OCI-LY7 (cell line): Measurements from ENCODE around the gene SLC38A3. TPM values are rescaled to one million over a fixed set of nuclear protein-coding genes. Genes with fewer than 3 reads are reported as not detected.

Experiments
- BruUV-seq: library from RNA; stranded (reverse); fragments of 400-500 nt; replicated peaks from 2 replicates; lab custom pipeline; 2021; lab: Mats Ljungman, UMichigan
- CTCF ChIA-PET: fragments of 300-600 bp; sonication (Branson Sonifier 250); formaldehyde crosslinking; loops from one replicate; lab custom pipeline; 2022; ENCODE audit warnings: antibody characterized with exemption; ENCODE audit not compliant: unreplicated experiment; lab: Charles Lee
- POLR2A ChIA-PET: fragments of 300-600 bp; sonication (Branson Sonifier 250); formaldehyde crosslinking; loops from one replicate; lab custom pipeline; 2022; ENCODE audit warnings: antibody characterized with exemption; lab: Charles Lee
- DNase-seq: peaks from one replicate; pipeline ENCODE4 v3.0.0-alpha.2; 2015; ENCODE audit warnings: low spot score
- H2AFZ ChIP-seq: fragments of 200-600 bp; sonication (generic), shearing (Covaris generic); 2 replicates; pipeline ENCODE4 v1.6.1; 2014; ENCODE audit warnings: mild to moderate bottlenecking, antibody characterized with exemption, low read length, moderate library complexity
- H3K27ac ChIP-seq: fragments of 200-600 bp; sonication (generic); 2 replicates; pipeline ENCODE4 v1.5.1; 2014; ENCODE audit warnings: mixed run types, low read depth, mild to moderate bottlenecking, moderate library complexity, low read length, inconsistent platforms; ENCODE audit not compliant: poor library complexity, severe bottlenecking
- H3K36me3 ChIP-seq: fragments of 200-600 bp; sonication (generic); 2 replicates; pipeline ENCODE4 v1.6.1; 2014; ENCODE audit warnings: mild to moderate bottlenecking, antibody characterized with exemption, low read length, moderate library complexity, mixed read lengths; ENCODE audit not compliant: insufficient read depth
- H3K4me1 ChIP-seq: fragments of 200-600 bp; sonication (generic); 2 replicates; pipeline ENCODE4 v1.5.1; 2014; ENCODE audit warnings: mild to moderate bottlenecking, low read length; ENCODE audit not compliant: insufficient read depth, poor library complexity, severe bottlenecking
- H3K4me2 ChIP-seq: fragments of 200-600 bp; sonication (generic); 2 replicates; pipeline ENCODE4 v1.6.1; 2014; ENCODE audit warnings: mild to moderate bottlenecking, low read length
- H3K4me3 ChIP-seq: fragments of 200-600 bp; sonication (generic); 2 replicates; pipeline ENCODE4 v1.5.1; 2014; ENCODE audit warnings: mild to moderate bottlenecking, low read depth, low read length; ENCODE audit not compliant: poor library complexity, severe bottlenecking
- H3K79me2 ChIP-seq: fragments of 200-600 bp; sonication (generic); 2 replicates; pipeline ENCODE4 v1.6.1; 2016; ENCODE audit warnings: low read depth, mild to moderate bottlenecking, low read length, moderate library complexity, mixed read lengths; ENCODE audit not compliant: insufficient read depth
- H3K9me2 ChIP-seq: fragments of 200-600 bp; sonication (generic); 2 replicates; pipeline ENCODE4 v1.6.1; 2016; ENCODE audit warnings: mild to moderate bottlenecking, low read length, mixed read lengths; ENCODE audit not compliant: insufficient read depth
- H3K9me3 ChIP-seq: fragments of 200-600 bp; sonication (generic); 2 replicates; pipeline ENCODE4 v1.6.1; 2014; ENCODE audit warnings: mild to moderate bottlenecking, mixed run types, low read length, mixed read lengths
- H4K20me1 ChIP-seq: fragments of 200-600 bp; sonication (generic); 2 replicates; pipeline ENCODE4 v1.6.1; 2014; ENCODE audit warnings: mild to moderate bottlenecking, antibody characterized with exemption, low read length, moderate library complexity, mixed read lengths; ENCODE audit not compliant: insufficient read depth
- EZH2phosphoT487 ChIP-seq: fragments of 200-600 bp; sonication (generic); IDR thresholded peaks from 2 replicates; pipeline ENCODE4 v1.6.1; 2018; ENCODE audit warnings: low read depth, borderline replicate concordance, mild to moderate bottlenecking, mixed run types, antibody characterized with exemption, low read length, moderate library complexity, mixed read lengths
- intact Hi-C: fragments of 100-400 bp; cut with micrococcal nuclease; formaldehyde crosslinking; loops from one replicate; pipeline ENCODE4 v1.10.0; 2022; ENCODE audit not compliant: unreplicated experiment
- total RNA-seq, 2 experiments: library from RNA; depleted of rRNA in 1 of 2; stranded (reverse); fragments of >200 nt in 1 of 2; shearing (Covaris generic) in 1 of 2; gene quantifications; 2 replicates each; pipeline ENCODE4 v1.2.3, GENCODE V29; 2014 to 2022
- TF ChIP-seq, protein P1 (sequence below): fragments of 200-600 bp; sonication (generic); conservative IDR thresholded peaks from 2 replicates; pipeline ENCODE4 v1.5.1; 2014; ENCODE audit warnings: mild to moderate bottlenecking, antibody characterized with exemption, low read length, moderate library complexity, mixed read lengths

SLC38A3 gene
- total RNA-seq, 2 experiments from 2014 or later, result not detected

DNA sequence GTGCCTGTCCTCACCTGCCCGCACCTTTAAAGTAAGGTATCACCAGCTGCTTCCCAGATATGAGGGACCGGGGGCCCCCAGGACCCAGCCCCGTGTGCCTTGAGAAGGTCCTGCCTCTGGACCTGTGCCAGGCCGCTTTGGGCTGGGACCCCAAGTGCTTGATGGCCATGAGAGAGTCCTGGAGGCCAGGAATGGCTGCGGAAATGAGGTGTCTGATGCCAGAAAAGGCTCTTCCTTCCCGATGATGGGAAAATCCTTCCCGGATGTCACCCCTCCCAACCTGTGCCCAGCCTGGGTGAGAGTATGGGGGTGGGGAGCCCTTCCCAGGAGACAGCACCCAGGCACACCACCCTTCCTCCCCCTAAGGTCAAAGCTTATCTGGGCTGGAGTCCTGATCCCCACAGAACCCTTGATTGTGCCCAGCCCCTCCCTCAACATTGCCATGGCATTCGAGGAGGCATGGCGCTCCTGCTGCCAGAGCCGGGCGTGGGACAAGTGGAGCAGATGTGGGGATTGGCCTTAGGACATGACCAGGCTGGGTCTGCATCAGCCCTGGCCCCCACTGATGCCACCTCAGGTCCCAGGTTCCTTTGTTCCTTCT lies 35.7 kb upstream of the SLC38A3 start:
- H3K27ac ChIP-seq, result no peak overlapping the region
- no peak overlapping the region for H3K4me3 ChIP-seq
- no TSS peak for BruUV-seq
- no peaks in the 10 kb centered on the region for H3K4me1 ChIP-seq
- no peaks in the 10 kb centered on the region for H3K36me3 ChIP-seq
- POLR2A ChIA-PET, result no interaction called here
- TF ChIP-seq, protein P1, sequence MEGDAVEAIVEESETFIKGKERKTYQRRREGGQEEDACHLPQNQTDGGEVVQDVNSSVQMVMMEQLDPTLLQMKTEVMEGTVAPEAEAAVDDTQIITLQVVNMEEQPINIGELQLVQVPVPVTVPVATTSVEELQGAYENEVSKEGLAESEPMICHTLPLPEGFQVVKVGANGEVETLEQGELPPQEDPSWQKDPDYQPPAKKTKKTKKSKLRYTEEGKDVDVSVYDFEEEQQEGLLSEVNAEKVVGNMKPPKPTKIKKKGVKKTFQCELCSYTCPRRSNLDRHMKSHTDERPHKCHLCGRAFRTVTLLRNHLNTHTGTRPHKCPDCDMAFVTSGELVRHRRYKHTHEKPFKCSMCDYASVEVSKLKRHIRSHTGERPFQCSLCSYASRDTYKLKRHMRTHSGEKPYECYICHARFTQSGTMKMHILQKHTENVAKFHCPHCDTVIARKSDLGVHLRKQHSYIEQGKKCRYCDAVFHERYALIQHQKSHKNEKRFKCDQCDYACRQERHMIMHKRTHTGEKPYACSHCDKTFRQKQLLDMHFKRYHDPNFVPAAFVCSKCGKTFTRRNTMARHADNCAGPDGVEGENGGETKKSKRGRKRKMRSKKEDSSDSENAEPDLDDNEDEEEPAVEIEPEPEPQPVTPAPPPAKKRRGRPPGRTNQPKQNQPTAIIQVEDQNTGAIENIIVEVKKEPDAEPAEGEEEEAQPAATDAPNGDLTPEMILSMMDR, result no peak
- TF ChIP-seq EZH2phosphoT487, result no peak
- no peaks in the 10 kb centered on the region for H4K20me1 ChIP-seq
- H2AFZ ChIP-seq, result no peak overlapping the region
- DNase-seq, result no peak
- H3K4me2 ChIP-seq, result no peak overlapping the region
- intact Hi-C loops, result no loop called here
- no peaks in the 10 kb centered on the region for H3K9me2 ChIP-seq
- H3K79me2 ChIP-seq, result no peaks in the 10 kb centered on the region
- H3K9me3 ChIP-seq, result no peaks in the 10 kb centered on the region
- CTCF ChIA-PET, result interaction anchor here (0.6 kb wide), 1 partner anchor 19 kb away, joined by 3 read pairs; no protein-coding TSS in a partner anchor

- Histone ChIP-seq H3K79me2 (no peaks in the 10 kb centered on the region), H4K20me1 (no peaks in the 10 kb centered on the region), H3K9me2 (no peaks in the 10 kb centered on the region), H2AFZ (no peak overlapping the region), H3K4me1 (no peaks in the 10 kb centered on the region), H3K27ac (no peak overlapping the region), H3K4me3 (no peak overlapping the region), H3K36me3 (no peaks in the 10 kb centered on the region), H3K9me3 (no peaks in the 10 kb centered on the region), H3K4me2 (no peak overlapping the region)
- intact Hi-C loops, result no loop called here
- no peak for TF ChIP-seq EZH2phosphoT487
- TF ChIP-seq, protein P1, result no peak
- ChIA-PET POLR2A (no interaction called here), CTCF (no interaction called here)
- DNase-seq, result no peak
- BruUV-seq, result no TSS peak
These were observed 35.2 kb upstream of the SLC38A3 start for GRCh38 chr3:50169858-50170257.

DNA sequence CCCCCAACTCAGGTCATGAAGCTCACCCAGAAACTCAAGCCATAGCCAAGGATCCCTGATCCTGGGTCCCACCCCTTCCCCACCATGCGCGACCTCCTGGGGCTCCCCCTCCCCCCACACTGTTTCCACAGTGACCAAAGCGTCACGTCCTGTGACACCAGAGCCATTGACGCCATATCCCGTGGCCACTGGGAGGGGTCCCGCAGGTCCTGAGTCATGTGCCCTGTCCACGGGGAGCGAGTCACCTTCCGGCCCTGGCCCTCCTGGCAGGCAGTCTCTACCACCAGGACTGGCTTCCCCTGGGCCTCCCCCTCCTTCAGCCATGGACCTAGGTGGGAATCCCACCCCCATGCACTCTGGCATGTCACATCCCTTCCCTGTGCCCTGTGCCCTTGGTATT lies 34.4 kb upstream of the SLC38A3 start:
- Histone ChIP-seq H3K4me3 (no peak overlapping the region), H3K4me2 (no peak overlapping the region), H3K9me2 (no peaks in the 10 kb centered on the region), H3K9me3 (no peaks in the 10 kb centered on the region), H2AFZ (no peak overlapping the region), H3K4me1 (no peaks in the 10 kb centered on the region), H3K79me2 (no peaks in the 10 kb centered on the region), H3K27ac (no peak overlapping the region), H4K20me1 (no peaks in the 10 kb centered on the region), H3K36me3 (no peaks in the 10 kb centered on the region)
- intact Hi-C loops, result no loop called here
- BruUV-seq, result no TSS peak
- no peak for DNase-seq
- no peak for TF ChIP-seq EZH2phosphoT487
- TF ChIP-seq, protein P1, result no peak
- CTCF ChIA-PET, result no interaction called here
- POLR2A ChIA-PET, result interaction anchor here (0.6 kb wide), 1 partner anchor 30 kb away, joined by 3 read pairs; no protein-coding TSS in a partner anchor
